SU-DHL-6 (cell line): ENCODE measurements around the gene KLLN.

Experiments
- H2AFZ ChIP-seq: fragments of 200-600 bp; sonication (generic); 2 replicates; pipeline ENCODE4 v1.6.1; 2014; ENCODE audit warnings: low read depth, mild to moderate bottlenecking, moderate library complexity, mixed read lengths, antibody characterized with exemption, low read length; ENCODE audit not compliant: severe bottlenecking
- H3F3A ChIP-seq: fragments of 200-600 bp; shearing (Covaris generic); 2 replicates; pipeline ENCODE4 v1.6.0; 2016; ENCODE audit warnings: antibody characterized with exemption, mild to moderate bottlenecking; ENCODE audit not compliant: insufficient read depth
- H3K27ac ChIP-seq: fragments of 200-600 bp; sonication (generic); 2 replicates; pipeline ENCODE4 v1.5.1; 2016; ENCODE audit warnings: low read depth, mild to moderate bottlenecking, low read length, moderate library complexity, mixed read lengths
- H3K27me3 ChIP-seq: fragments of 200-600 bp; sonication (generic), shearing (Covaris generic); 2 replicates; pipeline ENCODE4 v1.6.0; 2014; ENCODE audit warnings: mild to moderate bottlenecking, low read length
- H3K36me3 ChIP-seq: fragments of 200-600 bp; sonication (generic); 2 replicates; pipeline ENCODE4 v1.6.1; 2014; ENCODE audit warnings: mild to moderate bottlenecking, low read length, mixed read lengths
- H3K4me2 ChIP-seq: fragments of 300-600, 200-600 bp; shearing (Covaris generic), sonication (generic); 2 replicates; pipeline ENCODE4 v1.6.0; 2014; ENCODE audit warnings: low read length, low read depth, mild to moderate bottlenecking; ENCODE audit not compliant: poor library complexity, severe bottlenecking
- H3K4me3 ChIP-seq: fragments of 200-600 bp; sonication (generic); 2 replicates; pipeline ENCODE4 v1.5.1; 2014; ENCODE audit warnings: antibody characterized with exemption, low read length, mild to moderate bottlenecking, mixed read lengths; ENCODE audit not compliant: insufficient read depth, poor library complexity, severe bottlenecking
- H3K79me2 ChIP-seq: fragments of 200-600 bp; sonication (generic); 2 replicates; pipeline ENCODE4 v1.6.1; 2014; ENCODE audit warnings: mild to moderate bottlenecking, low read length, moderate library complexity; ENCODE audit not compliant: insufficient read depth
- H3K9ac ChIP-seq: fragments of 200-600 bp; sonication (generic); 2 replicates; pipeline ENCODE4 v1.7.0; 2014; ENCODE audit warnings: mild to moderate bottlenecking, low read length
- H3K9me2 ChIP-seq: fragments of 200-600 bp; sonication (generic); replicated peaks from 2 replicates; pipeline ENCODE4 v1.6.1; 2014; ENCODE audit warnings: low read length; ENCODE audit not compliant: insufficient read depth
- H3K9me3 ChIP-seq: fragments of 200-600 bp; sonication (generic); 2 replicates; pipeline ENCODE4 v1.6.1; 2014; ENCODE audit warnings: low read length, mixed read lengths; ENCODE audit not compliant: insufficient read depth
- H4K20me1 ChIP-seq: fragments of 200-600 bp; sonication (generic); 2 replicates; pipeline ENCODE4 v1.6.1; 2014; ENCODE audit warnings: low read depth, mild to moderate bottlenecking, antibody characterized with exemption, low read length, moderate library complexity, mixed read lengths
- CTCF ChIP-seq: fragments of 200-600 bp; sonication (generic); IDR thresholded peaks from one replicate; pipeline ENCODE4 v1.5.1; 2017; ENCODE audit warnings: antibody characterized with exemption, mild to moderate bottlenecking, low read length, moderate library complexity; ENCODE audit not compliant: insufficient read depth, poor library complexity, severe bottlenecking
- EZH2phosphoT487 ChIP-seq: fragments of 200-600 bp; sonication (generic), shearing (Covaris generic); conservative IDR thresholded peaks from 2 replicates; pipeline ENCODE4 v1.6.1; 2018; ENCODE audit warnings: mild to moderate bottlenecking, antibody characterized with exemption, low read length, moderate library complexity, mixed read lengths

KLLN gene

GRCh38 chr10:87816898-87817608, 46.3 kb downstream of the KLLN start:
- peaks cover 24% of the 10 kb centered on the region for H3K36me3 ChIP-seq
- H3K9ac ChIP-seq = peak overlapping the region; percentile 81
- peak overlapping the region; percentile 44 for H2AFZ ChIP-seq
- H3K27ac ChIP-seq = peak overlapping the region; percentile 61
- H3K4me3 ChIP-seq = peak overlapping the region; percentile 75
- H3K4me2 ChIP-seq = peak overlapping the region; percentile 92
- peaks cover 57% of the 10 kb centered on the region for H3K79me2 ChIP-seq
- TF ChIP-seq CTCF (no peak), EZH2phosphoT487 (no peak)
- no peaks in the 10 kb centered on the region for H3K9me3 ChIP-seq
- H4K20me1 ChIP-seq = peaks cover 19% of the 10 kb centered on the region
- H3K27me3 ChIP-seq = no peaks in the 10 kb centered on the region
- H3F3A ChIP-seq = 0 out of 2 replicates have a peak, but pooled peaks cover 7% of the 10 kb centered on the region
- H3K9me2 ChIP-seq = no peaks in the 10 kb centered on the region

- Histone ChIP-seq H3K4me3 (peak overlapping the region; percentile 75), H3K79me2 (peaks cover 64% of the 10 kb centered on the region), H3K27ac (peak overlapping the region; percentile 61; the same call in 1 of the 2 replicates)
These were observed 47.0 kb downstream of the KLLN start for GRCh38 chr10:87816163-87816897.

More at GRCh38 chr10:87816163-87816897, 47.0 kb downstream of the KLLN start:
- H3K4me2 ChIP-seq = peak overlapping the region; percentile 92
- no peaks in the 10 kb centered on the region for H3K9me3 ChIP-seq
- H4K20me1 ChIP-seq = peaks cover 19% of the 10 kb centered on the region
- 0 out of 2 replicates have a peak, but pooled peaks cover 7% of the 10 kb centered on the region for H3F3A ChIP-seq
- no peaks in the 10 kb centered on the region for H3K27me3 ChIP-seq
- TF ChIP-seq EZH2phosphoT487 = no peak
- no peak for TF ChIP-seq CTCF
- no peak overlapping the region for H2AFZ ChIP-seq
- peaks cover 31% of the 10 kb centered on the region for H3K36me3 ChIP-seq
- peak overlapping the region; percentile 81 for H3K9ac ChIP-seq
- H3K9me2 ChIP-seq = no peaks in the 10 kb centered on the region
